HepG2 (cell line): ENCODE measurements around the gene C9orf50. TPM values are rescaled to one million over a fixed set of nuclear protein-coding genes. Genes with fewer than 3 reads are reported as not detected.

Experiments
- CREB1 ChIP-seq, 2 experiments: fragments of 450-650 bp in 1 of 2; IDR thresholded peaks; 2 replicates each; pipeline ENCODE4 v1.6.1; 2016 to 2017; ENCODE audit warnings: control low read depth in 1 of 2, mild to moderate bottlenecking in 1 of 2, missing compliant biosample characterization in 1 of 2, missing genetic modification characterization in 1 of 2
- EZH2 ChIP-seq: conservative IDR thresholded peaks from 2 replicates; pipeline ENCODE4 v1.6.1; 2012; ENCODE audit warnings: mild to moderate bottlenecking, low read depth, low read length, moderate library complexity
- IKZF5 ChIP-seq: IDR thresholded peaks from 2 replicates; pipeline ENCODE4 v1.6.1; 2018; ENCODE audit warnings: missing genetic modification reagents, mild to moderate bottlenecking, missing compliant biosample characterization
- KMT2A ChIP-seq: sonication (generic); formaldehyde crosslinking; IDR thresholded peaks from 2 replicates; pipeline ENCODE4 v1.4.0; 2020; ENCODE audit warnings: missing genetic modification reagents
- MAFK ChIP-seq, 2 experiments: IDR thresholded peaks in 1 of 2; conservative IDR thresholded peaks in 1 of 2; 2 replicates each; pipeline ENCODE4 v1.6.1; 2011; ENCODE audit warnings: improper control_type of control experiment in 2 of 2, low read length in 2 of 2
- MXD4 ChIP-seq: IDR thresholded peaks from 2 replicates; pipeline ENCODE4 v1.6.1; 2016; ENCODE audit warnings: mild to moderate bottlenecking, missing biosample characterization, missing genetic modification reagents
- PPARG ChIP-seq: conservative IDR thresholded peaks from 2 replicates; pipeline ENCODE4 v1.6.1; 2016; ENCODE audit warnings: missing biosample characterization, missing genetic modification reagents
- REL ChIP-seq: sonication (generic); formaldehyde crosslinking; conservative IDR thresholded peaks from 2 replicates; pipeline ENCODE4 v1.8.0; 2022; ENCODE audit warnings: mild to moderate bottlenecking, missing genetic modification reagents, moderate library complexity
- RNF219 ChIP-seq: sonication (generic); formaldehyde crosslinking; IDR thresholded peaks from 2 replicates; pipeline ENCODE4 v1.5.0; 2020; ENCODE audit warnings: mild to moderate bottlenecking, missing genetic modification reagents
- SNAPC5 ChIP-seq: sonication (generic); formaldehyde crosslinking; IDR thresholded peaks from 2 replicates; pipeline ENCODE4 v1.8.1; 2023; ENCODE audit warnings: mild to moderate bottlenecking, missing genetic modification reagents, borderline replicate concordance
- TMF1 ChIP-seq: sonication (generic); formaldehyde crosslinking; IDR thresholded peaks from 2 replicates; pipeline ENCODE4 v1.8.1; 2022; ENCODE audit warnings: low read depth, missing genetic modification reagents
- YEATS4 ChIP-seq: sonication (generic); formaldehyde crosslinking; IDR thresholded peaks from 2 replicates; pipeline ENCODE4 v1.4.0; 2020; ENCODE audit warnings: missing genetic modification reagents, borderline replicate concordance
- ZIK1 ChIP-seq: sonication (generic); formaldehyde crosslinking; IDR thresholded peaks from 2 replicates; pipeline ENCODE4 v1.5.0; 2020; ENCODE audit warnings: mild to moderate bottlenecking, low read depth, missing genetic modification reagents, borderline replicate concordance
- ZNF18 ChIP-seq: sonication (generic); formaldehyde crosslinking; IDR thresholded peaks from 2 replicates; pipeline ENCODE4 v1.8.0; 2022; ENCODE audit warnings: mild to moderate bottlenecking, missing genetic modification reagents; ENCODE audit not compliant: insufficient replicate concordance
- ZNF253 ChIP-seq: sonication (generic); formaldehyde crosslinking; IDR thresholded peaks from 2 replicates; pipeline ENCODE4 v1.8.0; 2022; ENCODE audit warnings: mild to moderate bottlenecking, missing genetic modification reagents, borderline replicate concordance
- ZNF296 ChIP-seq: sonication (generic); formaldehyde crosslinking; conservative IDR thresholded peaks from 2 replicates; pipeline ENCODE4 v1.5.0; 2020; ENCODE audit warnings: mild to moderate bottlenecking, missing genetic modification reagents
- ZNF451 ChIP-seq: sonication (generic); formaldehyde crosslinking; IDR thresholded peaks from 2 replicates; pipeline ENCODE4 v1.5.0; 2020; ENCODE audit warnings: mild to moderate bottlenecking, missing genetic modification reagents
- ZNF484 ChIP-seq: sonication (generic); formaldehyde crosslinking; IDR thresholded peaks from 2 replicates; pipeline ENCODE4 v1.5.1; 2020; ENCODE audit warnings: mild to moderate bottlenecking, low read depth, missing genetic modification reagents, borderline replicate concordance
- ZNF572 ChIP-seq: sonication (generic); formaldehyde crosslinking; IDR thresholded peaks from 2 replicates; pipeline ENCODE4 v1.5.1; 2020; ENCODE audit warnings: mild to moderate bottlenecking, missing genetic modification reagents
- ZNF761 ChIP-seq: sonication (generic); formaldehyde crosslinking; conservative IDR thresholded peaks from 2 replicates; pipeline ENCODE4 v1.4.0; 2020; ENCODE audit warnings: mild to moderate bottlenecking, missing genetic modification reagents
- ZNF782 ChIP-seq: sonication (generic); formaldehyde crosslinking; IDR thresholded peaks from 2 replicates; pipeline ENCODE4 v1.4.0; 2020; ENCODE audit warnings: missing genetic modification reagents, mild to moderate bottlenecking, borderline replicate concordance
- ZSCAN5A ChIP-seq: sonication (generic); formaldehyde crosslinking; IDR thresholded peaks from 2 replicates; pipeline ENCODE4 v1.8.0; 2022; ENCODE audit warnings: mild to moderate bottlenecking, missing genetic modification reagents, borderline replicate concordance
- polyA plus RNA-seq, 8 experiments: library from polyadenylated mRNA; depleted of rRNA in 3 of 8; stranded (reverse) in 7 of 8; unstranded in 1 of 8; fragments of >200 nt; fragmentation: Illumina TruSeq in 4 of 8; extraction: Trizol in 4 of 8; gene quantifications; 2 replicates each; pipeline versions ENCODE4 v1.2.1 to v1.2.3, GENCODE V29; 2011 to 2016; ENCODE audit warnings: low read depth in 4 of 8, missing spikeins in 1 of 8, mixed read lengths in 1 of 8; ENCODE audit not compliant: insufficient read depth in 1 of 8
- total RNA-seq, 5 experiments: library from RNA; depleted of rRNA; stranded (reverse); fragments of >200 nt; fragmentation: Illumina TruSeq; extraction: Trizol; gene quantifications; 2 replicates each; pipeline ENCODE4 v1.2.3, GENCODE V29; 2016; ENCODE audit warnings: low read depth in 1 of 5

C9orf50 gene
- total and polyA plus RNA-seq, 2 of the 13 experiments (the other 11 are each of a cell fraction or from before 2014, with no cell fraction given): not detected

GRCh38 chr9:129641750-129642585 is 21.1 kb upstream of the C9orf50 start, which contains the start of gene ASB6 (continued):
- TF ChIP-seq RNF219 (CRISPR knock-in tag): no peak
- no peak; the same call in 1 of the 2 replicates for TF ChIP-seq ZNF782 (CRISPR knock-in tag)
- peak; percentile 74; the same call in 1 of the 2 replicates for TF ChIP-seq TMF1 (CRISPR knock-in tag)
- no peak for TF ChIP-seq ZNF484 (CRISPR knock-in tag)
- no peak for TF ChIP-seq MAFK (conservative IDR thresholded peaks at IDR 0.05 in 1 of 2, IDR thresholded peaks at IDR 0.05 in 1 of 2; ENCODE audit: low read length in 2 of 2)
- TF ChIP-seq SNAPC5 (CRISPR knock-in tag): no peak
- peak; percentile 62; the same call in 1 of the 2 replicates for TF ChIP-seq ZIK1 (CRISPR knock-in tag)
- 0 out of 2 replicates have a peak, but pooled peaks have one; percentile 27 for TF ChIP-seq ZNF253 (CRISPR knock-in tag)
- TF ChIP-seq IKZF5: peak; percentile 97
- peak; percentile 99 for TF ChIP-seq ZNF296 (CRISPR knock-in tag)
- peak; percentile 57; the same call in 1 of the 2 replicates for TF ChIP-seq CREB1 (IDR thresholded peaks at IDR 0.05)
- TF ChIP-seq CREB1 (CRISPR knock-in tag; IDR thresholded peaks at IDR 0.05): no peak
- TF ChIP-seq ZNF761 (CRISPR knock-in tag): peak; percentile 95
- TF ChIP-seq KMT2A (CRISPR knock-in tag): peak; percentile 96
- TF ChIP-seq ZSCAN5A (CRISPR knock-in tag): peak; percentile 57; the same call in 1 of the 2 replicates
- TF ChIP-seq REL (CRISPR knock-in tag): peak; percentile 75
- no peak for TF ChIP-seq ZNF18 (CRISPR knock-in tag)
- peak; percentile 68 for TF ChIP-seq YEATS4
- TF ChIP-seq EZH2: no peak
- TF ChIP-seq ZNF451 (CRISPR knock-in tag): peak; percentile 73; the same call in 1 of the 2 replicates
- TF ChIP-seq PPARG (CRISPR knock-in tag): no peak
- TF ChIP-seq MXD4: peak; percentile 94
- TF ChIP-seq ZNF572 (CRISPR knock-in tag): no peak; the same call in 1 of the 2 replicates
